ENCODE data around the gene NDUFA8. TPM values are rescaled to one million over a fixed set of nuclear protein-coding genes. Genes with fewer than 3 reads are reported as not detected.

The NDUFA8 gene
- total and polyA plus RNA-seq, 2 experiments from 2014 or later: 36.6 to 144 TPM

DNA sequence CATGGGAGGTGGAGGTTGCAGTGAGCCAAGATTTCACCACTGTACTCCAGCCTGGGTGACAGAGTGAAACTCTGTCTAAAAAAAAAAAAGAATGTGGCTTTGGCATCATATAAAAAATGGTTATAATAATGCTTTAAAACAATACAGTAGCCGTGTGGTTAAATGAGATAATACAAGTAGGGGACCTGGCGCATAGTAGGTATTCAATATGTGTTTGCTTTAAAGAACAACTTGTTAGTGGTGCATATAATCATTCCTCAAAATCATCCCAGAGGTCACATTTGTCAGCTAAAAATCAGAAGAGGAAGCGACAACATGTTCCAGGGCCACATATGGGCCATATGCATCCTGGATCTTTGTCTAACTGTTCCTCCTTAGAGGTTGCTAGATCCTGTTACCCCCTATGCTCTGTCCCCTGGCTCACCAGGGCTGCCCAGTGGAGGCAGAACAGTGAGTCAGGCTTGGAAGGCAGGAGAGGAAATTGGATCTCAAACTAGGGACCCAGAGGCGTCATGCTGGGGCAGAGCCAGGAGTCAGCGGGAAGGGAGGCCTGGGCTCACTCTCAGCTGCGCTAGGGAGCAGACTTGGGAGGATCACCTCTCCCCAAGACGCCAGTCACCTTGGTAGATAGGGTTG is 41.5 kb upstream of the NDUFA8 start:
- peaks cover 20% of the 10 kb centered on the region for H3K4me1 Mint-ChIP-seq
- no peak overlapping the region for H3K4me2 ChIP-seq

More for the DNA sequence above, 41.5 kb upstream of the NDUFA8 start:
- Histone ChIP-seq H3K36me3 (ENCODE audit: insufficient read depth) (no peaks in the 10 kb centered on the region), H2AFZ (no peak overlapping the region), H4K20me1 (replicated peaks; ENCODE audit: insufficient read depth) (no peaks in the 10 kb centered on the region), H3K4me1 (ENCODE audit: insufficient read depth) (peaks cover 13% of the 10 kb centered on the region), H3K79me2 (replicated peaks; ENCODE audit: insufficient read depth) (no peaks in the 10 kb centered on the region), H3K4me3 (no peak overlapping the region), H3F3A (replicated peaks; ENCODE audit: low read depth) (no peaks in the 10 kb centered on the region), H3K9me2 (ENCODE audit: insufficient read depth) (0 out of 2 replicates have a peak, but pooled peaks cover 5% of the 10 kb centered on the region), H3K27ac (ENCODE audit: low read depth) (no peak overlapping the region), H3K27me3 (ENCODE audit: insufficient read depth) (no peaks in the 10 kb centered on the region)
- H3K27ac Mint-ChIP-seq: no peak overlapping the region
- H3K4me3 Mint-ChIP-seq: no peak overlapping the region
- H3K36me3 Mint-ChIP-seq (ENCODE audit: low read depth): no peaks in the 10 kb centered on the region
- ATAC-seq (no peak), DNase-seq (ENCODE audit: low spot score) (no peak)
- H3K27me3 Mint-ChIP-seq (ENCODE audit: insufficient read depth, low read depth, poor library complexity): peaks cover 4% of the 10 kb centered on the region
- H3K9me3 Mint-ChIP-seq: no peaks in the 10 kb centered on the region; the same call in 2 of the 3 replicates
- TF ChIP-seq ZNF114 (CRISPR knock-in tag; IDR thresholded peaks at IDR 0.05) (no peak), POLR2AphosphoS5 (IDR thresholded peaks at IDR 0.05; ENCODE audit: low read depth) (no peak), STAT1 (IDR thresholded peaks at IDR 0.05; ENCODE audit: unreplicated experiment) (no peak), ZNF331 (CRISPR knock-in tag; IDR thresholded peaks at IDR 0.05; ENCODE audit: low read depth) (no peak), NANOG (IDR thresholded peaks at IDR 0.05; ENCODE audit: borderline replicate concordance) (no peak), JUNB (IDR thresholded peaks at IDR 0.05; ENCODE audit: unreplicated experiment) (no peak), EZH2 (IDR thresholded peaks at IDR 0.05; ENCODE audit: low read depth, unreplicated experiment) (no peak), CREB1 (CRISPR knock-in tag; IDR thresholded peaks at IDR 0.05; ENCODE audit: low read depth) (no peak), EZH2phosphoT487 (IDR thresholded peaks at IDR 0.05; ENCODE audit: unreplicated experiment) (no peak)
- TF ChIP-seq, protein P1, sequence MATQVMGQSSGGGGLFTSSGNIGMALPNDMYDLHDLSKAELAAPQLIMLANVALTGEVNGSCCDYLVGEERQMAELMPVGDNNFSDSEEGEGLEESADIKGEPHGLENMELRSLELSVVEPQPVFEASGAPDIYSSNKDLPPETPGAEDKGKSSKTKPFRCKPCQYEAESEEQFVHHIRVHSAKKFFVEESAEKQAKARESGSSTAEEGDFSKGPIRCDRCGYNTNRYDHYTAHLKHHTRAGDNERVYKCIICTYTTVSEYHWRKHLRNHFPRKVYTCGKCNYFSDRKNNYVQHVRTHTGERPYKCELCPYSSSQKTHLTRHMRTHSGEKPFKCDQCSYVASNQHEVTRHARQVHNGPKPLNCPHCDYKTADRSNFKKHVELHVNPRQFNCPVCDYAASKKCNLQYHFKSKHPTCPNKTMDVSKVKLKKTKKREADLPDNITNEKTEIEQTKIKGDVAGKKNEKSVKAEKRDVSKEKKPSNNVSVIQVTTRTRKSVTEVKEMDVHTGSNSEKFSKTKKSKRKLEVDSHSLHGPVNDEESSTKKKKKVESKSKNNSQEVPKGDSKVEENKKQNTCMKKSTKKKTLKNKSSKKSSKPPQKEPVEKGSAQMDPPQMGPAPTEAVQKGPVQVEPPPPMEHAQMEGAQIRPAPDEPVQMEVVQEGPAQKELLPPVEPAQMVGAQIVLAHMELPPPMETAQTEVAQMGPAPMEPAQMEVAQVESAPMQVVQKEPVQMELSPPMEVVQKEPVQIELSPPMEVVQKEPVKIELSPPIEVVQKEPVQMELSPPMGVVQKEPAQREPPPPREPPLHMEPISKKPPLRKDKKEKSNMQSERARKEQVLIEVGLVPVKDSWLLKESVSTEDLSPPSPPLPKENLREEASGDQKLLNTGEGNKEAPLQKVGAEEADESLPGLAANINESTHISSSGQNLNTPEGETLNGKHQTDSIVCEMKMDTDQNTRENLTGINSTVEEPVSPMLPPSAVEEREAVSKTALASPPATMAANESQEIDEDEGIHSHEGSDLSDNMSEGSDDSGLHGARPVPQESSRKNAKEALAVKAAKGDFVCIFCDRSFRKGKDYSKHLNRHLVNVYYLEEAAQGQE (IDR thresholded peaks at IDR 0.05; ENCODE audit: unreplicated experiment): no peak
- TF ChIP-seq, protein P2, sequence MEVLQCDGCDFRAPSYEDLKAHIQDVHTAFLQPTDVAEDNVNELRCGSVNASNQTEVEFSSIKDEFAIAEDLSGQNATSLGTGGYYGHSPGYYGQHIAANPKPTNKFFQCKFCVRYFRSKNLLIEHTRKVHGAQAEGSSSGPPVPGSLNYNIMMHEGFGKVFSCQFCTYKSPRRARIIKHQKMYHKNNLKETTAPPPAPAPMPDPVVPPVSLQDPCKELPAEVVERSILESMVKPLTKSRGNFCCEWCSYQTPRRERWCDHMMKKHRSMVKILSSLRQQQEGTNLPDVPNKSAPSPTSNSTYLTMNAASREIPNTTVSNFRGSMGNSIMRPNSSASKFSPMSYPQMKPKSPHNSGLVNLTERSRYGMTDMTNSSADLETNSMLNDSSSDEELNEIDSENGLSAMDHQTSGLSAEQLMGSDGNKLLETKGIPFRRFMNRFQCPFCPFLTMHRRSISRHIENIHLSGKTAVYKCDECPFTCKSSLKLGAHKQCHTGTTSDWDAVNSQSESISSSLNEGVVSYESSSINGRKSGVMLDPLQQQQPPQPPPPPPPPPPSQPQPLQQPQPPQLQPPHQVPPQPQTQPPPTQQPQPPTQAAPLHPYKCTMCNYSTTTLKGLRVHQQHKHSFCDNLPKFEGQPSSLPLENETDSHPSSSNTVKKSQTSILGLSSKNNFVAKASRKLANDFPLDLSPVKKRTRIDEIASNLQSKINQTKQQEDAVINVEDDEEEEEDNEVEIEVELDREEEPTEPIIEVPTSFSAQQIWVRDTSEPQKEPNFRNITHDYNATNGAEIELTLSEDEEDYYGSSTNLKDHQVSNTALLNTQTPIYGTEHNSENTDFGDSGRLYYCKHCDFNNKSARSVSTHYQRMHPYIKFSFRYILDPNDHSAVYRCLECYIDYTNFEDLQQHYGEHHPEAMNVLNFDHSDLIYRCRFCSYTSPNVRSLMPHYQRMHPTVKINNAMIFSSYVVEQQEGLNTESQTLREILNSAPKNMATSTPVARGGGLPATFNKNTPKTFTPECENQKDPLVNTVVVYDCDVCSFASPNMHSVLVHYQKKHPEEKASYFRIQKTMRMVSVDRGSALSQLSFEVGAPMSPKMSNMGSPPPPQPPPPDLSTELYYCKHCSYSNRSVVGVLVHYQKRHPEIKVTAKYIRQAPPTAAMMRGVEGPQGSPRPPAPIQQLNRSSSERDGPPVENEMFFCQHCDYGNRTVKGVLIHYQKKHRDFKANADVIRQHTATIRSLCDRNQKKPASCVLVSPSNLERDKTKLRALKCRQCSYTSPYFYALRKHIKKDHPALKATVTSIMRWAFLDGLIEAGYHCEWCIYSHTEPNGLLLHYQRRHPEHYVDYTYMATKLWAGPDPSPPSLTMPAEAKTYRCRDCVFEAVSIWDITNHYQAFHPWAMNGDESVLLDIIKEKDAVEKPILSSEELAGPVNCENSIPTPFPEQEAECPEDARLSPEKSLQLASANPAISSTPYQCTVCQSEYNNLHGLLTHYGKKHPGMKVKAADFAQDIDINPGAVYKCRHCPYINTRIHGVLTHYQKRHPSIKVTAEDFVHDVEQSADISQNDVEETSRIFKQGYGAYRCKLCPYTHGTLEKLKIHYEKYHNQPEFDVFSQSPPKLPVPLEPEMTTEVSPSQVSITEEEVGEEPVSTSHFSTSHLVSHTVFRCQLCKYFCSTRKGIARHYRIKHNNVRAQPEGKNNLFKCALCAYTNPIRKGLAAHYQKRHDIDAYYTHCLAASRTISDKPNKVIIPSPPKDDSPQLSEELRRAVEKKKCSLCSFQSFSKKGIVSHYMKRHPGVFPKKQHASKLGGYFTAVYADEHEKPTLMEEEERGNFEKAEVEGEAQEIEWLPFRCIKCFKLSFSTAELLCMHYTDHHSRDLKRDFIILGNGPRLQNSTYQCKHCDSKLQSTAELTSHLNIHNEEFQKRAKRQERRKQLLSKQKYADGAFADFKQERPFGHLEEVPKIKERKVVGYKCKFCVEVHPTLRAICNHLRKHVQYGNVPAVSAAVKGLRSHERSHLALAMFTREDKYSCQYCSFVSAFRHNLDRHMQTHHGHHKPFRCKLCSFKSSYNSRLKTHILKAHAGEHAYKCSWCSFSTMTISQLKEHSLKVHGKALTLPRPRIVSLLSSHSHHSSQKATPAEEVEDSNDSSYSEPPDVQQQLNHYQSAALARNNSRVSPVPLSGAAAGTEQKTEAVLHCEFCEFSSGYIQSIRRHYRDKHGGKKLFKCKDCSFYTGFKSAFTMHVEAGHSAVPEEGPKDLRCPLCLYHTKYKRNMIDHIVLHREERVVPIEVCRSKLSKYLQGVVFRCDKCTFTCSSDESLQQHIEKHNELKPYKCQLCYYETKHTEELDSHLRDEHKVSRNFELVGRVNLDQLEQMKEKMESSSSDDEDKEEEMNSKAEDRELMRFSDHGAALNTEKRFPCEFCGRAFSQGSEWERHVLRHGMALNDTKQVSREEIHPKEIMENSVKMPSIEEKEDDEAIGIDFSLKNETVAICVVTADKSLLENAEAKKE (CRISPR knock-in tag; IDR thresholded peaks at IDR 0.05): no peak
- TF ChIP-seq, protein P3, sequence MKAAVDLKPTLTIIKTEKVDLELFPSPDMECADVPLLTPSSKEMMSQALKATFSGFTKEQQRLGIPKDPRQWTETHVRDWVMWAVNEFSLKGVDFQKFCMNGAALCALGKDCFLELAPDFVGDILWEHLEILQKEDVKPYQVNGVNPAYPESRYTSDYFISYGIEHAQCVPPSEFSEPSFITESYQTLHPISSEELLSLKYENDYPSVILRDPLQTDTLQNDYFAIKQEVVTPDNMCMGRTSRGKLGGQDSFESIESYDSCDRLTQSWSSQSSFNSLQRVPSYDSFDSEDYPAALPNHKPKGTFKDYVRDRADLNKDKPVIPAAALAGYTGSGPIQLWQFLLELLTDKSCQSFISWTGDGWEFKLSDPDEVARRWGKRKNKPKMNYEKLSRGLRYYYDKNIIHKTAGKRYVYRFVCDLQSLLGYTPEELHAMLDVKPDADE (IDR thresholded peaks at IDR 0.05): no peak
- TF ChIP-seq, protein P4, sequence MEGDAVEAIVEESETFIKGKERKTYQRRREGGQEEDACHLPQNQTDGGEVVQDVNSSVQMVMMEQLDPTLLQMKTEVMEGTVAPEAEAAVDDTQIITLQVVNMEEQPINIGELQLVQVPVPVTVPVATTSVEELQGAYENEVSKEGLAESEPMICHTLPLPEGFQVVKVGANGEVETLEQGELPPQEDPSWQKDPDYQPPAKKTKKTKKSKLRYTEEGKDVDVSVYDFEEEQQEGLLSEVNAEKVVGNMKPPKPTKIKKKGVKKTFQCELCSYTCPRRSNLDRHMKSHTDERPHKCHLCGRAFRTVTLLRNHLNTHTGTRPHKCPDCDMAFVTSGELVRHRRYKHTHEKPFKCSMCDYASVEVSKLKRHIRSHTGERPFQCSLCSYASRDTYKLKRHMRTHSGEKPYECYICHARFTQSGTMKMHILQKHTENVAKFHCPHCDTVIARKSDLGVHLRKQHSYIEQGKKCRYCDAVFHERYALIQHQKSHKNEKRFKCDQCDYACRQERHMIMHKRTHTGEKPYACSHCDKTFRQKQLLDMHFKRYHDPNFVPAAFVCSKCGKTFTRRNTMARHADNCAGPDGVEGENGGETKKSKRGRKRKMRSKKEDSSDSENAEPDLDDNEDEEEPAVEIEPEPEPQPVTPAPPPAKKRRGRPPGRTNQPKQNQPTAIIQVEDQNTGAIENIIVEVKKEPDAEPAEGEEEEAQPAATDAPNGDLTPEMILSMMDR (conservative IDR thresholded peaks at IDR 0.05; ENCODE audit: low read depth in 2 of 2): no peak

Data from GM23338 (cell line).